ENCODE measurements around the gene PGAP1.

DNA sequence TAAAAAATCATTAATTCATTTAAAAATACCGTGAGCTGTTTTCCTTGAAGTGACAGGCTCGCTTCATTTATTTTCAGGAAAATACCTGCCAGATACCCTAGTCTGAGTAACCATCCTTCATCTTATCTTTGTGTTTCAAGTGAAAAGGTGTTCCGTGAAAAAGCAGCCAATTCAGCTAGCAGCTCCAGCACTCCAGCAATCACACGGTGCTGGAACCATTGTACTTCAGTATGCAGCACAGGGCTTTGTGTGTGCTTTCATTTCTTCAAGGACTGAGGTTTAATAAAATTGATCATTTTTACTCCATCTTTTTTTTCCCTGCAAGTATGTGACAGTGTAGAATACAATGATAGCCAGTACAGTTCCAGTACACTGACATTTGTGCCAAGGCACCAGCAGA, 39.1 kb upstream of the PGAP1 start:
- no peak for TF ChIP-seq EZH2 (IDR thresholded peaks at IDR 0.05; ENCODE audit: low read depth)
- TF ChIP-seq, protein P1, sequence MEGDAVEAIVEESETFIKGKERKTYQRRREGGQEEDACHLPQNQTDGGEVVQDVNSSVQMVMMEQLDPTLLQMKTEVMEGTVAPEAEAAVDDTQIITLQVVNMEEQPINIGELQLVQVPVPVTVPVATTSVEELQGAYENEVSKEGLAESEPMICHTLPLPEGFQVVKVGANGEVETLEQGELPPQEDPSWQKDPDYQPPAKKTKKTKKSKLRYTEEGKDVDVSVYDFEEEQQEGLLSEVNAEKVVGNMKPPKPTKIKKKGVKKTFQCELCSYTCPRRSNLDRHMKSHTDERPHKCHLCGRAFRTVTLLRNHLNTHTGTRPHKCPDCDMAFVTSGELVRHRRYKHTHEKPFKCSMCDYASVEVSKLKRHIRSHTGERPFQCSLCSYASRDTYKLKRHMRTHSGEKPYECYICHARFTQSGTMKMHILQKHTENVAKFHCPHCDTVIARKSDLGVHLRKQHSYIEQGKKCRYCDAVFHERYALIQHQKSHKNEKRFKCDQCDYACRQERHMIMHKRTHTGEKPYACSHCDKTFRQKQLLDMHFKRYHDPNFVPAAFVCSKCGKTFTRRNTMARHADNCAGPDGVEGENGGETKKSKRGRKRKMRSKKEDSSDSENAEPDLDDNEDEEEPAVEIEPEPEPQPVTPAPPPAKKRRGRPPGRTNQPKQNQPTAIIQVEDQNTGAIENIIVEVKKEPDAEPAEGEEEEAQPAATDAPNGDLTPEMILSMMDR (conservative IDR thresholded peaks at IDR 0.05): no peak
